HG03159 (cell line): Measurements from ENCODE around the gene PRPF4.

Experiments used
- ATAC-seq: cut with Tn5 transposase; IDR thresholded peaks from one replicate; pipeline ENCODE4 v1.9.1; 2021; ENCODE audit warnings: mild to moderate bottlenecking, moderate library complexity; ENCODE audit not compliant: unreplicated experiment

The PRPF4 gene

GRCh38 chr9:113310538-113310937, 35.1 kb downstream of the PRPF4 start:
- no peak for ATAC-seq

- ATAC-seq = no peak
Observed at GRCh38 chr9:113311961-113312360, 36.5 kb downstream of the PRPF4 start.

GRCh38 chr9:113313261-113313660, 37.8 kb downstream of the PRPF4 start:
- no peak for ATAC-seq

DNA sequence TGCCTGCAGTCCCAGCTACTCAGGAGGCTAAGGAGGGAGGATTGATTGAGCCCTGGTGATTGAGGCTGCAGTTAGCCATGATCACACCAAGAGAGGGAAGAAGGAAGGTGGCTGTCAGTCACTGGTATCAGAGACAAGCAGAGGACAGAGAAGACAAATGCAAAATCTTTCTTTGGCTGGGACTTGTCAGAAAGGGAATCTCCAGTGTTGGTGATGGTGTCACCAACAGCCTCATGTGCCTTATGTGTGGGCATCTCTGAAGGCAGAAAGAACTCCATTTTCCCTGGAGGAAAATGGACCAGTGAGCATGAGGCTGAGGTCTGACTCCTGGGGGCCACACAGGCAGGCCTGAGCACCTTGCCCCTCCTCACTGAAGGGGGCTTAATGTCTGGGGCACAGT, 39.8 kb downstream of the PRPF4 start:
- no peak for ATAC-seq

DNA sequence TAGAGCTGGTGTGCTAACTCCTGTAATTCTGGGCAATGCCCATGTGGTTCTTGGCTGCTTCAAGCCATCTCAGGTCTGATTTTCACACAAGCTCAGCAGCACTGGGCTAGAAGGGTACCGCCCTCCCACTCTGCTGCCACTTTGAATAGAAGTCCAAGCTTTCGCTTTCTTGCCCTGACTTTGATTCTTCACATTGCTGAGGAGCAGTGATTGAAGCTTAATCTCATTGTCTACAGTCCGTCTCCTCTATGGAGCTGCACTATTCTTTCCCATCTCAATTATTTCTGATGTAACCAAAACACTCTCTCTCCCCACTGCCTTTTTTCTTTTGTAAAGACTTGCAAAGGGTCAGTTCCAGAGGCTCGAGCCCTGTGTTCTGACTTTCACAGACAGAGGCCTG, 40.6 kb downstream of the PRPF4 start:
- ATAC-seq = no peak

- no peak for ATAC-seq
Observed at GRCh38 chr9:113317777-113318176, 42.3 kb downstream of the PRPF4 start.

DNA sequence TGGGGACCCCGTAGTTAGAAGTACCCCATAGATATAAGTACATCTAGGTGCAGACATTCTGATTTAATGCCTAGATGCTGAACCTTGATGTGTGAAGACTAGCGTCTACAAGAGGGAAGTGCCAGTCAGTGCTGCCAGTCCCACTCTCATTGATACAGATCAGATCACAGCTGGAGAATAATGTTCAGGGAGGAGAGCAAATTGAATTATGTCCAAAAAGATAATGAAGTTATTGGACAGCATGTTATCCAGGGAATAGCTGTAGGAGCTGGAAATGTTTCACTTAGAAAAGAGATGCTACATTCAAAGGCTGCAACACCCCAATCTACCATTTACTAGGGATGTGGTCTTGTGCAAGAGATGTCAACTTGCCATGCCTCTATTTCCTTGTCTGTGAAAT, 43.6 kb downstream of the PRPF4 start:
- no peak for ATAC-seq

GRCh38 chr9:113320051-113320450, 44.6 kb downstream of the PRPF4 start:
- ATAC-seq = no peak

GRCh38 chr9:113322671-113323070, 47.2 kb downstream of the PRPF4 start:
- no peak for ATAC-seq

DNA sequence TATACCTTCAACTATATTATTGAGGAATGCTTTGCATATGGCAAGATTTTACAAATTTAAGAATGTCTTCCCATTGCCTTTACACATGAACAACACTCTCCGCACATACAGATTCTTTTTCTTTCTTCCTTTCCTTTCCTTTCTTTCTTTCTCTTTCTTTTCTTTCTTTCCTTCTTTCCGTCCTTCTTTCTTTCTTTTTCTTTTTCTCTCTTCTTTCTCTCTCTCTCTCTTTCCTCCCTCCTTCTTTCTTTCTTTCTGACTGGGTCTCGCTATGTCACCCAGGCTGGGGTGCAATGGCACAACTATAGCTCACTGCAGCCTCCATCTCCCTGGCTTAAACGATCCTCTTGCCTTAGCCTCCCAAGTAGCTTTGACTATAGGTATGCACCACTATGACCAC, 50.8 kb downstream of the PRPF4 start:
- ATAC-seq = no peak

- no peak for ATAC-seq
Observed at GRCh38 chr9:113328045-113328782, 52.8 kb downstream of the PRPF4 start.

DNA sequence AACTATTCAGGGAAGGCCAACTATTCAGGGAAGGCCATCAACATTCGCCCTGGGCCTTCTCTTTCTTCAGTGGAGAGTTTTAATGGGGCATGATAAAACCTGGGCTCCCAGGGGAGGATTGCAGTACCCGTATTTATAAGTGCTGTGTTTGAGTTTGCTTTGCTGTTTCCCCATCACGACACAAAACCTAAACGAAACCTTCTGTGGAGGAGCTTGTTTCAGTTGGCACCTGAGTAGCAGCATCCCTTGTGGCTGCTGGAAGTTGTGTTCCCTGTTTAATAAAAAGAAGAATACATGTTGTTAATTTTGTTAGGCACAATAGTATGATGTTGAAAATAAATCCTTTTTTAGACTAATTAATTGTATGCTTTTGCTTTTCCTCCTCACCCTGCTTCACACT, 56.3 kb downstream of the PRPF4 start:
- ATAC-seq = no peak

GRCh38 chr9:113337714-113338113, 62.3 kb downstream of the PRPF4 start:
- ATAC-seq = no peak

GRCh38 chr9:113340011-113340699, 64.7 kb downstream of the PRPF4 start, which contains the start of gene WDR31:
Gene WDR31 (minus strand): TSS chr9:113340275. CDS start chr9:113332022, 8,253 bp downstream.
- ATAC-seq = peak; percentile 97

- ATAC-seq = no peak
Observed at GRCh38 chr9:113341712-113342410, 66.4 kb downstream of the PRPF4 start.
